D721Med (cell line): ENCODE measurements around the gene DCAF6.

Source experiments
- DNase-seq: peaks from one replicate; pipeline ENCODE4 v3.0.0; 2011; ENCODE audit warnings: low spot score; ENCODE audit not compliant: insufficient read length
- FAIRE-seq: peaks from 2 replicates; lab custom pipeline; 2011; peaks lifted over from hg19 to GRCh38; lab: Jason Lieb, UNC
- CTCF ChIP-seq: IDR thresholded peaks from 2 replicates; pipeline ENCODE4 v1.5.1; 2012; ENCODE audit warnings: mild to moderate bottlenecking, control low read depth; ENCODE audit not compliant: insufficient read depth; ENCODE audit errors: missing control alignments

Gene DCAF6

GRCh38 chr1:167913895-167914496 is 22.5 kb upstream of the DCAF6 start, which contains the start of gene ADCY10:
Gene ADCY10, minus strand, starts transcription at chr1:167914134. Its CDS starts 8,994 bp downstream, at chr1:167905140.
- FAIRE-seq: no peak
- no peak for TF ChIP-seq CTCF
- DNase-seq: no peak

- TF ChIP-seq CTCF: no peak
- no peak for FAIRE-seq
- no peak for DNase-seq
Measured at GRCh38 chr1:167915569-167915968, 20.9 kb upstream of the DCAF6 start.

- TF ChIP-seq CTCF: no peak
- DNase-seq (no peak), FAIRE-seq (peak; percentile 11)
Measured at GRCh38 chr1:167916766-167917511, 19.5 kb upstream of the DCAF6 start.

- no peak for DNase-seq
- TF ChIP-seq CTCF: no peak
- FAIRE-seq: no peak
Measured at GRCh38 chr1:167922023-167922422, 14.5 kb upstream of the DCAF6 start.

GRCh38 chr1:167922611-167923074 is 13.8 kb upstream of the DCAF6 start:
- no peak for FAIRE-seq
- TF ChIP-seq CTCF: no peak

GRCh38 chr1:167923324-167924056 is 13.0 kb upstream of the DCAF6 start:
- FAIRE-seq: no peak
- DNase-seq: no peak
- TF ChIP-seq CTCF: no peak

More at GRCh38 chr1:167922611-167923074, 13.8 kb upstream of the DCAF6 start:
- no peak for DNase-seq
